Astrocyte of the hippocampus (primary cell): ENCODE measurements around the gene RALGDS.

Source experiments
- DNase-seq: peaks from one replicate; pipeline ENCODE4 v3.0.0; 2011; ENCODE audit warnings: low read depth, low spot score

RALGDS gene

DNA sequence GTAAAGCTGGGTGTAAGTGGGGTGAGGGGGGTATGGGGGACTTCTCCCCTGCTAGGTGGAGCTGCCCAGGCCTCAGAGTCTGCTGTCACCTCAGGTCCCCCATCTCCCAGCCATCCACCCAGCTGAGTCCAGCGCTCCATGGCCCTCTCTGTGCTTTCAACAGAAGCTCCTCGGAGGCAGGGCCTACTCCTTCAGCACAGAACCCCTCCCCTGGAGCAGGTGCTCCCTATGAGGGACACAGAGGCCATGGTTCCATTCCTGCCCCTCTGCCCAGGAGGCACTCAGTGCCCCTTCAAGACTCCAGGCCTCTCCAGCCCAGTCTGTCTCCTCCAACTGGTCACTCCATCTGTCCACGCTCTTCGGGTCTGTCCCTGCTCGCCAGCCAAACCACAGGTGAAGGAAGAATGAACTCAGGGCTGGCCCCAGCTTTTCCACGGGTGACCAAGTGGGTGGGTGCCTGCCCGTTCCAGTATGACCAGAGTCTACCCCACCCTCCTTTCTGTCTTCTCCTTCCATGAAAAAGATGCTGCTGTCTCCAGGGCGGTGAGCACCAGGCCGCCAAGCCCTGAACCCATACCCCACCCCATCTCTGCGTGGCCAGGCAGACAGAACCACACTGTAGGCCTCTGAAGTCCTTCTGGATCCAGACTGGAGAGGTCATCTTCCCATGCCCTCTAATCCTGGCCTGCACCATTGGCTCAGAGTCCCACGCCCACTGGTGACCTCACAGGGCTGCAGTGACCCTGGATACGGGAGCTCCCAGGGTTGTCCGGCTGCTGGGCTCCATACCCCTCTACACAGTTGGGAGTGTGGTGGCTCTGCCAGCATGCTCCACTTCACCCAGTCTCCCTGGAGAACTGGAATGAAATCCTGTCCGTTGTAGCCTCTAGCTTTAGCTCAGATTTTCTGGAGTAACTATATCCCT is 30.8 kb upstream of the RALGDS start:
- DNase-seq: no peak

DNA sequence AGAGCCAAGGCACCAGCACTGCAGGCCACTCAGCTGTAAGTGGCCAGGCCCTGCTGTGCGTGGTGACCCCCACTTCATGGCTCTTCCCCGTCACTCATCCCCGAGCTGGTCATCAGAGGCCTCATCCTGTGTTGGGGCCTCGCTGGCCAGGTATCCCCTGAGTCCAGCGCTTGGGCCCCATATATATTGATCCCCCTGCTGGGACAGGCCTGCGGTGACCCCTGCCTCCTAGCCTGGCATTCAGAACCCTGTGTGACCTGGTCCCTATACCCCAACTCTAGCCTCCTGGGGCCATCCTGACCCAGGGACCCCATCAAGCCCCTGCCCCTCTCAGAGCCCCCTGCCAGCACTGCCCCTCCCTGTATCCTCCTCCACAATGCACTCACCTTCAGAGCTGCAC is 30.0 kb upstream of the RALGDS start:
- no peak for DNase-seq

DNA sequence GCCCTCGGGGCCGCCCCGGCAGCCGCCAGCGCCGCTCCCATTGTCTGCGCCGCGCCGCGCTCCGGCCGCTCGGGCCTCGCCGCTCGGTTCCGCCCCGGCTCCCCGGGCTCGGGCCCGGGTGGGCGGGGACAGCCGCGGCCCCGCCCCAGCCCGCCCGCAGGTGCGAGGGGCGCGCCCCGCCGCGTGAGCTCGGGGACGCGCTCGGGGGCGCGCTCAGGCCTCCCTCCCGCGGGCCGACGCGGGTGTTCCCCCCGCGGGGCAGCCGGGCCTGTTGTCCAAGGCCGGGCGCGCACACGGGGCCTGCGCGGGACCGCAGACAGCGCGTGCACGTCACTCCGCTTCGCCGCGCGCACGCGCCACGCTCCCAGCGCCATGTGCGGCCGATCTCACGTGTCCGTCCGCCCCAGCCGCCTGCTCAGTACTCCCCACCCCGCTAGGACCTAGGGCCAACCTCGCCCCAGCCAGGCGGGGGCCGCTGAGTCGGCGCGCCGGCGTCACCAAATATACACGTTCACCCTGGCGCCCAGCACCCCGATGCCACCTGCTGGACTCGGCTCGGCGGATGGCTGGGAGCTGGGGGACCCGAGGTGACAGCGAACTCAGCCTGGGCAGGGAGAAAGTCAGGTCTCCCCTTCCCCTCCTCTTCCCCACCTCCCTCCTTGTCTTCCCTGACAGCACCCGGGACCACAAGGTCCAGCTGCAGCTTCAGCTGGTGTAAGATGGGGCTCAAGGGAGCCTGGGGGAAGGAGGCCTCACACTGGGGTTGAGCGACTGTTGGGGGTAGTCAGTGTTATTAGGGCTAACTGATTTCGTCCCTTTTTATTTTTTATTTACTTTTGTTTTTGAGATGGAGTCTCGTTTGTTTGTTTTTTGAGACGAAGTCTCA is 28.3 kb upstream of the RALGDS start:
- DNase-seq: peak; percentile 93

DNA sequence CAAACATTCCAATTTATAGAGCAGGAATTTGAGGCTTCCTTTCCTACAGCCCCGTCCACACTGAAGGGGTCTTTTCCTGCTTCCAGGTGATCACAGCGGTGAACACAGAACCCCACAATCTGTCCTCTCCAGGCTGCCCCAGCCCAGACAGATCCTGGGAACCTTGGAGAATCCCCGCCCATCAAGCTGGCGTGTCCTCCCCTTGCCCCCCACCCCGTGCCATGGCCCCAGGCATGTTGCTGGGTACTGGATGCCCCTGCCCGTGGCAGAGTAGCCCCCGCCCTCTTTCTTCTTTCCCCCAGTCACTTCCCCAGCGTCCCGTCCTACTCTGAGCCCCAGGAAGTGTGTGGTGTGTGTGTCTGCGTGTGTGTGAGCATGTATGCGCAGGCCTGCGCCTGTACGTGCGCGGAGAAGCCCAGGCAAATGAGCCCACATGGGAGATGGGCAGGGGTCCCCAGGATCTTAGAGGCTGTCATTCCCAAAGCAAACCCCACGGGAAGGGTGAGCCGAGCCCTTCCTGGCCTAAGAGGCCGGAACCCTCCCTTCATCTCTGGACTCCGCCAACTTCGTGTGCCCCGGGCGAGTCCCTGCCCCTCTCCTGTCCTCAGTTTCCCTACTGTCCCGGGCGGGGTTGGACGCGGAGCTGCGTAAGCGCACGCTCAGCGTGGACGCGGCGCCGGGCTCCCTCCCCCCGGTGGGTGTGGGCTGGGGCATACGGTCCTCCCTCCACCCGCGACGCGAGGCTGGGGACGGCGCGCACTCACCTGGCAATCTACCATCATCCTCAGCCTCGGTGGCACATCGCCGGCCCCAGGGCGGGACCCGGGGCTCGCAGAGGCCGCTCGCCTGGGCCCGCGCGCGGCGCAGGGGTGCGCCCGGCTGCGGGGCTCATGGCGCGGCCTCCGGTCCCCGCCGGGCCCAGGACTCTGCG is 27.4 kb upstream of the RALGDS start:
- peak; percentile 65 for DNase-seq

DNA sequence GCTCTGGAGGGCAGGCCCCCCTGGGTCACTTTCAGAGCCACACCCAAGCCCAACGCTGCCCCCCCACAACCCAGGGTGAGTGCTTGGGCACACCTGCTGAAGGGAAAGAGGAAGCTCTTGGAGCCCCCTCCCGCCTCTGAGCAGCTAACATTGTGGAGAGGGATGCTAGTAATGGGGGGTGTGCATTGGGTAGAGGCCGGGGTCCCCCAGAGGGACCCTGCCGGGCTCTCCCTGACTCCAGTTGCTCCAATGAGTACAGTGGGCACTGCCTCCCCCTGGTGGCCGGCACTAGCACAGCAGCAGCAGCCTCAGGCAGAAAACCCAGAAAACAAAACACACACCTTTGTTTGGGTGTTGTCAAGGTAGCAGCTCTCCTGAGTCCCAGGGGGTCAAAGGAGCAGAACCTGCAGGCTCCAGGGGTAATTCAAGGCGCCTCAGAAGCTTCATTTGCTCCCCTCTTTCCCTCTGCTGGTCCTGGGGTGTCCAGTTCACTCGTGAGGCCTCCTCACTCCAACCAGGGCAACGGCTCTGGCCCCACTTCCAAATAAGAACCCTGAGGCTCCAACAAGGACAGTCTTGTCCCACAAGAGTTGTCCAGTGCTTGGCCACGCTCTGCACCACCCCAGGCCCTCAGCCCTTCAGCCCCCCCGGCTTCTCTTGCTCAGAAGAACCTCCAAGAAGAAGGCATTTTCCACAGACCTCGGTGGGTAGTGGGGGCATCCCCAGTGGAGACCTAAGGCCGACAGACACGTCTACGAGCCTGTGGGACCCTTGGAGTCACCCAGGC is 26.6 kb upstream of the RALGDS start:
- peak; percentile 82 for DNase-seq

DNA sequence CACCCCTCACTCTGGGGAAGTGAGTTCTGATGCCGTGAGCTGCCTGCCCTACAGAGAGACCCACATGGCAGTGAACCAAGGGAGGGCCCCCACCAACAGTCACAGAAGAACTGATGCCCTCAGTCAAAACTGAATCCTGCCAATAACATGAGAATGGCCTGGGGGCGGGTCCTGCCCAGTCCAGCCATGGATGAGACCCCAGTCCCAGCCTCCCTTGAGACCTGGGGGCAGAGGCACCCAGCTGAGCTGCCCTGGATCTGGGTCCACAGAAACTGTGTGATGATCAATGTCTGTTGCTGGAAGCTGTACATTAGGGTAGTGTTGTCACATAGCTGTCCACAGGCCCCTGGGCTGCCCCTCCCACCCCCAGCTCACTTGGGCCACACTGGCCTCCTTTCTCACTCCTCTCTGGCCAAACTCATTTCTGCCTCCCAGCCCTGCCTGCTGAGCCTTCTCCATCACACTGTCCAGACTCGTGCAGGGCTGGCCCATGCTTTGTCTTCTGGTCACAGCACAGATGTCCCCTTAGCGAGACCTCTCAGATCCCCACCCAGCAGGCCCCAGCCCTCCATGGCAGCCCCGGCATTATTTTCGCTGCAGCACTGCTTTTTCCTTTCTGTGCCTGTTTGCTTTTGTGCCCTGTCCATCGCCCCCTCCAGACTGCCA is 25.8 kb upstream of the RALGDS start:
- DNase-seq: no peak

DNA sequence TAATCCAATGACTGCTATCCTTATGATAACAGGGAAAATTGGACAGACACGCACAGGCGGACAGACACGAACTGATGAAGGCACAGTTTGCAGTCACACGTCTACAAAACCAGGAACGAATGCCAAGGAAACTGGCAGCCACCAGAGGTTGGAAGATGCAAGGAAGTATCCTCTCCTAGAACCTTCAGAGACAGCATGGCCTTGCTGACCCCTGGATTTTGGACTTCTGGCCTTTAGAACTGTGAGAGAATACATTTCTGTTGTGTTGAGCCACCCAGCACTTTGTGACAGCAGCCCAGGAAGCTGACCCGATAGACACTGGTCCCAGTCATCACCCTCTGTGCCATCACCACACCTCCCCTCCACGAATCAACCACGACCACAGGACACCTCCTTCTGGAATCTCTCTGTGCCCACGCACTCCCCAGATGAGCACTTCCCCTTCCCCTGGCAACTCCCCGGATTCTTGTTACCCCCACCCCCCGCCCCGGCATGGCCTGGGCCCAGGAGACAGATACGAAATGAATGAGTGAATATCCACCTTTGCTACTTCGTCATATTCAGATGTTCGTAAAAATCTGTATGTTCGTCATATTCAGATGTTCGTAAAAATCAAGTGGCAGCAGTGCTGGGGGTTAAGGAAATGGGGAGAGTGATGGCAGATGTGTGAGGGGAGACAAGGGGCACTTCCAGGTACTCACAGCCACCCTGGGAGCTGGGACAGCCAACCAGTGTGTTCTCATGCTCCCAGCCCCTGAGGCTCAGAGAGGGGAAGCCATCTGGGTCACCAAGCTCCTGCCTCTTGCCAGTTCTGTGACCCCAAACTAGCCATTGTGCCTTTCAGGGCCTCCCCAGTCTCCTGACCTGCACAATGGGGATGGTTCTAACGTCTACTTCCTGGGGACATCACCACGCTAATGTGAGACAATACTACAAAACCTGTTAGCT is 24.1 kb upstream of the RALGDS start:
- no peak for DNase-seq

DNA sequence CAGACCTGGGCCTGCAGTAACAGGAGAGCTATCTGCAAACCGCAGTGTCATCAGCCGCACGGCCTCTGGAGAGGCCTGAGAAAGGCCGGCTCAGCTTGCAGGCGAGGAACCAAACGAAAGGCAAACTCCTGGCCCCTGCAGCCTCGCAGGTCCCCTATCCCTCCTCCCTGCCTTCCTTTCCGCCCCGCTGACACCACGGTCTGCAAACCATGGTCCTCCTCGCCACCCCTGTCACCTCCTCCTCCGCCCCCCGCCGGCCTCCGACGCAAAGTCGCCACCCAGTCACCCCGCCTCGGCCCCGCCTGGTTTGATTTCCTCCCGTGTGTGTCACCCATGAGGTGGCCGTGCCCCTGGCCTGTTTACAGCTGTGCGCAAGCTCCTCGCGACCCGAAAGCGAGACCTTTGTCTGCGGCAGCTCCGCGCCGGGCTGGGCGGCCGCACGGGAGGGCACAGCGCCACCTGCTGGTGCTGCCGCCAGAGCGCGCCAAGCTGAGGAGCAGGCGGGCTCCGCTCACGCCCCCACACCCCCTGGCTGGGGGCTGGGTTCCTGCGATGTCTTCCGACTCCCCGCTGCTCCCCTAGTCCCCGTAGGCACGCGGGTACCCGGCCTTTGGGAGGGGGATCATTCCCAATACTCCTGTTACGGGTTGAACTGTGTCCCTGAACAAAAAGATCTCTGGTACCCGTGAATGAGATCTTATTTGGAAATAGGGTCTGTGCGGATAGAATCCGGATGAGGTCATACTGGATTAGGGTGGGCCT is 23.3 kb upstream of the RALGDS start:
- peak; percentile 85 for DNase-seq

DNA sequence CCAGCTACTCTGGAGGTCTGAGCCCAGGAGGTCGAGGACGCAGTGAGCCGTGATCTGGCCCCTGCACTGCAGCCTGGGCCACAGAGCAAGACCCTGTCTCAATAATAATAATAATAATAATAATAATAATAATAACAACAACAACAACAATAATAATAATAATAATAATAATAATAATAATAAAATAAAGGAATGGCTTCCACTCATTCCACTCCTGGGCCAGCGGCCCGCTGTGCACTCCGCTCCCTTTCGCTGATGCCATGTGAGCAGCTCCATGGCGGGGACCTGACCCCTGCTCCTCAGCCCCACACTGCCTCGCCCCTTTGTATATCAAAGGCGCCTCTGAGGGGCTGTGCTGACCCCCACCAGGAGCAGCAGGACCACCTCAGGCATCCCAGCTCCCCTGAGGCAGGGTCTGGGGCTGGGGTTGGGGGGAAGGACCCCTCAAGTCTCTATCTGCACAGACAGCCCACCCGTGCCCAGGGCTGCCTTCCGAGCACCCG is 22.6 kb upstream of the RALGDS start:
- no peak for DNase-seq

DNA sequence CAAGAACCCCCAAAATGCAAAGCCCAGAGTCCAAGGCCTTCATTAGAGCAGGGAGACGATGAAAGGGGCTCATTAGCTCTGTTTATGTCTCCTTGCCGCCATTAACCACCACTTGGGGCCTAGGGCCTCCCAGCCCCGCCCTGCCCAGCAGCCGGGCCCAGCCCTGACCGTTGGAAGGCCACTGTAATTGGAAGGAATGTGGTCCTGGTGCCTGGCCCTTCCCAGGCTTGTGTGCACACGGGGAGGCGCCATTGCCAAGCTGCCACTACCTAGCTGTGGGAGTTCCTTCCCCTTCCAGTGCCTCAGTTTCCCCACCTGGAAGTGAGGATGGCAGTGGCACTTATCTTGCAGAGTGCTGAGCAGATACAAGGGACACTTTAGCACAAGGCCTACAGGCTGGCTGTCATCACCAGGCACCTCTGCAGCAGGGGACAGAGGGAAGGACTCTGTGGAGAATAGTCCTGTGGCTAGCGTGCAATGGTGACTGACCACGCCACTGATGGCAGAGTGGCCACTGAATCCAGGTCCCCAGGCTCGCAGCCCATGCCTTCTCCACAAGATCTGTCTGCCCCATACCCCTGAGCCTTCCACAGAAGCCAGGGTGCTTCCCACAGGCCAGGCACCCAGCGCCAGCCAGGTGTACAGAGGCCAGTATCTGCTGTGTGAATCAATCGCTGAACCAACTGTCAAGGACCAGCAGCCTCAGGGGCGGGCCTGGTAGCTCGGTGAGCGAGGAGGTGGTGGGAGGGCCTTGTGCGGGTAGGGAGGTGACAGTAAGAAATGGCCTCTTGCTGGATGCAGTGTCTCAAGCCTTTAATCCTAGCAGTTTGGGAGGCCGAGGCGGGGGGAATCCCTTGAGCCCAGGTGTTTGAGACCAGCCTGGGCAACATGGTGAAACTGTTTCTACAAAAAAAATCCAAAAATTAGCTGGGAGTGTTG is 21.9 kb upstream of the RALGDS start:
- no peak for DNase-seq

DNA sequence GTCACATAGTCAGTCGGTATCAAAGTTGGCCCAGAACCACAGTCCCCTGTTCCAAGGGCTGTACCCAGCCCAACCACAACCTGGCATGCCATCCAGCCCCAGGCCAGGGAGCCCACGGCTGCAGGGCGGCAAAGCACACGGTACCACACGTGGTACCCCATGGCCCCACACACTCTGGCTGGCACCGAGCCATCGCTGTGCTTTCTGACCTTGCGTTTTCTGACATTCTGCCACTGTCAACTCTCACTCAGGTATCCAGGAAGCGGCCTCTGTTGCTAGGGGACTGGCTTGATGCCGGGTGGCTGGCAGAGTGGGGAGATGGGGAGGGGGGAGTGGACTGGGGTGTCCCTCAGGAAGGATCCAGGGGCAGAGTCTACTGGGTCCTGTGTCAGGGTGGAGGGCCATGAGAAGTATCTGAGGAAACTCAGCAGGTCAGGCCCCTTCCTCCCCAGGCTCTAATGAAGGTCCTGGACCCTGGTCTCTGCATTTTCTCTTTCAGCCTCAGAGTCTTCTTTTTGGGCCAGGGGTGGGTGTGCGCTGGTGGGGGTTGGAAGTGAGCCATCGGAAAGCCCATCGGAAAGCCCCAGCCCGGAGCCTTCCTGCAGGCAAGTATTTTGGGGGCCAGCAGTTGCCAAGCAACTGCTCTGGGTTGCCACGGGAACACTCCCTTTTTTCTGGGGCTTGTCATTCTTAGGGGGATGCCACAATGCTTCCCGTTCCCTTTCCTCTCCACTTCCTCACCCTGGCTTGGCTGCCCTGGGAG is 21.0 kb upstream of the RALGDS start:
- DNase-seq: no peak

DNA sequence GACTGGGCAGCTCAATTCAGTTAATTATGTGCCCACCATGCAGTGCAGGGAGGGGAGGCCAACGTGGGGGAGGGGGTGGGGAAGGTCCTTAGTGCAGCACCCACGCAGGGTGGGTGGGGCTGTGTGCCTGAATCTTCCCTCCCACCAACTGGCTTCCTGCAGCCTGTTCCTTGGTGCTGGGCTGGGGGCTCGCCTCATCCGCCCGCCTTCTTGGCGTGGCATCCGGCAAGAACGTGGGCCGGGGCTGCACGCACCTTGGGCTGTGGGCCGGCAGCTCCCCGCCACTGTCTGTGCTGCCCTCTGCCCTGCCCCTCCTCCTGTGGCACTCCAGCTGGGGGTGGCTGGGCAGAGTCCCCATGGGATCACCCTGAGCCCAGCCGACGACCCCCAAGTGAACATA is 19.6 kb upstream of the RALGDS start:
- no peak for DNase-seq

DNA sequence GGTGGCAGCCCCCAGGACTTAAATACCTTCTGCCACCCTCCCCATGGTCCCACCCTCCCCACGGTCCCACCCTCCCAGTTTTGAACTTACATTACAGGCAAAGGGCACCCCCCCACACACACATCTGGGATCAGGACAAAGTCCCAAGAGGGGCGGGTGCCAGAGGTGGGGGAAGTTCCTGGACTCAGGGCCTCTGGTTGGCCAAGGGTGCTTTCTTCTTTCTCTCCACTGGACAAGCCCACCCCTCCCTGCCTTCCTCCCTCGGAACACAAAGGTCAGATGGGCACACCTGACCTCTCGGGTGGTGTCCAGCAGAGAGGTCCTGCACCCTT is 19.1 kb upstream of the RALGDS start:
- no peak for DNase-seq

DNA sequence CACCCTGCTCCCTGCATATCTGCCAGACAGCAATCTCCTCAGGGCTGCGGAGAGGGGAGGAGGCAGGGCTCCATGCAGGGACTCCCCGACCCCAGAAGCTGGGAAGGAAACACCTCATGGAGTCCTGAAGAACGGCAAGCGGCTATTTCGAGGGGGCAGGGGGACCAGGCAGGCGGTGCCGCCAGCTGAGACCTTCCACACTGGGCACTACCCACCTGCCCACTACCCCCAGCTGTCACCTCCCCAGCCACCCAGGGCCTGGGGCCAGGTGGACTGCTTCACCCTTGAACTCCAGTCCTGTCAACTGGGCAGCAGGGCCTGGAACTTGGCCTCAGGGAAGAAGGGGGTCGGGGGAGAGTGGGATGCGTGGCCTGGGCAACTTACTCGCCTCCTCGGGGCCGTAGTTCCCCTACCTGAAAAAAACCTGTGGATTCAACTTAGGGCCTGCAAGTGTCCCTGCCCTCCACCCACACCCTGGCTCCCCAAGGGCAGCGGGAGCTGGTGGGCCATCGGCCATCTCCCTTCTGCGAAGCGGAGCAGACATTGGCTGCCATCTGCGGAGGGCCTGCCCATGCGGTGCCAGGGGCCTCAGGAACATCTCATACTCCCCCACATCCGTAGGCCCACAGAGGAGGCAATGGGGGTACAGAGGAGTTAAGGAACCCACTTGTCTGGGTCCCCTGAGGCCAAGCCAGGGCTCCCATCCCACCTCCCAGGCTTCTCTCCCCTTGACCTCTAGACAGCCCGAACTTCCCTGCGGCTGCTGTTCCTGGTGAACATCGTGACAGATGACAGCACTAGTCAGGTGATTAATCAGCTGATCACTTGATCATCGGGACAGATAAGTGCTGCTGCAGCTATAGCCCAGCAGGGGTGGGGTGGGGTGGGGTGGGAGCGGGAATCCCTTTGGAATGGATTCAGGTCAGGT is 18.5 kb upstream of the RALGDS start:
- no peak for DNase-seq
